ENCODE data around the gene CGB7. TPM values are rescaled to one million over a fixed set of nuclear protein-coding genes. Genes with fewer than 3 reads are reported as not detected.

Gene CGB7
- total RNA-seq (2014; rRNA removed; shearing (Covaris generic)) (0.97 and 1.0 TPM in 2 replicates), polyA plus RNA-seq (2016; fragmentation: Nextera tagmentation; extraction: Ambion mirVana) (0.32 and 0.66 TPM in 2 replicates)
- long read RNA-seq: 0 reads

GRCh38 chr19:49057636-49058234 is at the start of gene CGB7:
Gene CGB7 (minus strand): TSS chr19:49057749. CDS start chr19:49055375, 2,374 bp downstream.
- Histone ChIP-seq H3F3A (replicated peaks; ENCODE audit: low read depth) (no peaks in the 10 kb centered on the region), H3K27ac (ENCODE audit: low read depth) (no peak within 1 kb of the TSS), H3K9me2 (ENCODE audit: insufficient read depth) (no peaks in the 10 kb centered on the region), H2AFZ (no peak within 1 kb of the TSS; the same call in 1 of the 2 replicates), H3K27me3 (ENCODE audit: insufficient read depth) (peaks cover 63% of the 10 kb centered on the region), H3K79me2 (replicated peaks; ENCODE audit: insufficient read depth) (no peaks in the 10 kb centered on the region), H3K36me3 (ENCODE audit: insufficient read depth) (no peaks in the 10 kb centered on the region), H4K20me1 (replicated peaks; ENCODE audit: insufficient read depth) (no peaks in the 10 kb centered on the region), H3K4me2 (peak within 1 kb of the TSS; percentile 95), H3K4me1 (ENCODE audit: insufficient read depth) (peaks cover 9% of the 10 kb centered on the region; the same call in 1 of the 2 replicates), H3K4me3 (peak within 1 kb of the TSS; percentile 73)
- DNase-seq (ENCODE audit: low spot score): peak; percentile 91
- H3K36me3 Mint-ChIP-seq (ENCODE audit: low read depth): no peaks in the 10 kb centered on the region
- peak within 1 kb of the TSS; percentile 73 for H3K4me3 Mint-ChIP-seq
- H3K9me3 Mint-ChIP-seq: no peaks in the 10 kb centered on the region; the same call in 2 of the 3 replicates
- H3K27ac Mint-ChIP-seq: no peak within 1 kb of the TSS
- TF ChIP-seq CTCF (conservative IDR thresholded peaks at IDR 0.05; ENCODE audit: low read depth in 2 of 2): no peak
- TF ChIP-seq ZNF331 (CRISPR knock-in tag; IDR thresholded peaks at IDR 0.05; ENCODE audit: low read depth): no peak
- TF ChIP-seq POLR2AphosphoS5 (IDR thresholded peaks at IDR 0.05; ENCODE audit: low read depth): no peak
- TF ChIP-seq ZNF114 (CRISPR knock-in tag; IDR thresholded peaks at IDR 0.05): no peak
- TF ChIP-seq REST (IDR thresholded peaks at IDR 0.05; ENCODE audit: unreplicated experiment): no peak
- TF ChIP-seq ZNF462 (CRISPR knock-in tag; IDR thresholded peaks at IDR 0.05): no peak
- TF ChIP-seq EZH2 (IDR thresholded peaks at IDR 0.05; ENCODE audit: low read depth, unreplicated experiment): no peak
- no peak for TF ChIP-seq EZH2phosphoT487 (IDR thresholded peaks at IDR 0.05; ENCODE audit: unreplicated experiment)
- TF ChIP-seq ETS1 (IDR thresholded peaks at IDR 0.05): no peak
- no peak for TF ChIP-seq NANOG (IDR thresholded peaks at IDR 0.05; ENCODE audit: borderline replicate concordance)
- no peak for TF ChIP-seq JUNB (IDR thresholded peaks at IDR 0.05; ENCODE audit: unreplicated experiment)
- peaks cover 11% of the 10 kb centered on the region for H3K4me1 Mint-ChIP-seq
- peaks cover 57% of the 10 kb centered on the region for H3K27me3 Mint-ChIP-seq (ENCODE audit: insufficient read depth, low read depth, poor library complexity)
- ATAC-seq: peak; percentile 61

All from GM23338 (cell line).